ENCODE data around the gene OR51T1. TPM values are rescaled to one million over a fixed set of nuclear protein-coding genes. Genes with fewer than 3 reads are reported as not detected.

Gene OR51T1
- polyA plus RNA-seq, 1 of the 3 experiments (the other 2 are of a cell fraction), result not detected

DNA sequence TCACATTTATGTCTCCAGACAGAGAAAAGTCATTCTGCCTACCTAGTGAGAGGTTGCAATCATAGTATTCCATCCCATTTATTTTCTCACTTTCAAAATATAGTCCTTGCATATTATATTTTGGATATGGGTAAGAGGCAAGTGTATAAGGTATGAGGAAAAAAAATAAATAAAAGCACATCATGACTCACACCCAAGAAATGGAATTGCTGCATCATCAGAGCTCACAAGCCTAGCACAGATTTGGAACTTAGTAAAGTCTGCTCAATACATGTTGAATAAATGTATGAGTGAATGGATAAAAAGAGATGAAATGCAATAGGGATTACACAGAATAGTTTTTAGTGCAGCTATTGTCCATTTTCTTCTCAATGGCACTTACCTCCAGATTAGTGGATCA, 44.9 kb downstream of the OR51T1 start:
- Histone ChIP-seq H3K9ac (no peak overlapping the region), H3K27me3 (ENCODE audit: insufficient read depth) (no peaks in the 10 kb centered on the region), H3K27ac (ENCODE audit: low read depth in 2 of 2, low read length in 1 of 2) (no peak overlapping the region), H3K79me2 (ENCODE audit: insufficient read depth) (no peaks in the 10 kb centered on the region), H3K4me3 (ENCODE audit: low read depth in 2 of 2, low read length in 1 of 2) (no peak overlapping the region), H2AFZ (ENCODE audit: low read depth) (no peak overlapping the region), H3K4me2 (no peak overlapping the region), H4K20me1 (ENCODE audit: insufficient read depth) (no peaks in the 10 kb centered on the region), H3K4me1 (ENCODE audit: control insufficient read depth in 1 of 2, insufficient read depth in 2 of 2, low read depth in 1 of 2, low read length in 1 of 2) (no peaks in the 10 kb centered on the region), H3K9me2 (no peaks in the 10 kb centered on the region), H3F3A (replicated peaks; ENCODE audit: insufficient read depth) (no peaks in the 10 kb centered on the region), H3K36me3 (replicated peaks in 1 of 2; ENCODE audit: control insufficient read depth in 1 of 2, insufficient read depth in 2 of 2, low read length in 1 of 2) (no peaks in the 10 kb centered on the region), H3K9me3 (no peaks in the 10 kb centered on the region)
- TF ChIP-seq RCOR1 (IDR thresholded peaks at IDR 0.05; ENCODE audit: low read length) (no peak), FOXJ3 (CRISPR knock-in tag; IDR thresholded peaks at IDR 0.05) (no peak), MXI1 (IDR thresholded peaks at IDR 0.05; ENCODE audit: low read depth, low read length) (no peak), TEAD4 (IDR thresholded peaks at IDR 0.05; ENCODE audit: borderline replicate concordance, insufficient read depth) (no peak), JUND (IDR thresholded peaks at IDR 0.05) (no peak), ELF1 (IDR thresholded peaks at IDR 0.05) (no peak), CHD2 (IDR thresholded peaks at IDR 0.05; ENCODE audit: low read length, partially characterized antibody) (no peak), EZH2phosphoT487 (IDR thresholded peaks at IDR 0.05; ENCODE audit: borderline replicate concordance, low read depth) (no peak), NRF1 (IDR thresholded peaks at IDR 0.05; ENCODE audit: low read depth, low read length) (no peak), RAD21 (IDR thresholded peaks at IDR 0.05; ENCODE audit: low read length) (no peak), EP300 (IDR thresholded peaks at IDR 0.05; ENCODE audit: borderline replicate concordance in 1 of 2, low read depth in 1 of 2, low read length in 1 of 2) (no peak)
- TF ChIP-seq, protein P1, sequence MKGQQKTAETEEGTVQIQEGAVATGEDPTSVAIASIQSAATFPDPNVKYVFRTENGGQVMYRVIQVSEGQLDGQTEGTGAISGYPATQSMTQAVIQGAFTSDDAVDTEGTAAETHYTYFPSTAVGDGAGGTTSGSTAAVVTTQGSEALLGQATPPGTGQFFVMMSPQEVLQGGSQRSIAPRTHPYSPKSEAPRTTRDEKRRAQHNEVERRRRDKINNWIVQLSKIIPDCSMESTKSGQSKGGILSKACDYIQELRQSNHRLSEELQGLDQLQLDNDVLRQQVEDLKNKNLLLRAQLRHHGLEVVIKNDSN (IDR thresholded peaks at IDR 0.05; ENCODE audit: borderline replicate concordance, low read depth), result no peak
- TF ChIP-seq, protein P2, sequence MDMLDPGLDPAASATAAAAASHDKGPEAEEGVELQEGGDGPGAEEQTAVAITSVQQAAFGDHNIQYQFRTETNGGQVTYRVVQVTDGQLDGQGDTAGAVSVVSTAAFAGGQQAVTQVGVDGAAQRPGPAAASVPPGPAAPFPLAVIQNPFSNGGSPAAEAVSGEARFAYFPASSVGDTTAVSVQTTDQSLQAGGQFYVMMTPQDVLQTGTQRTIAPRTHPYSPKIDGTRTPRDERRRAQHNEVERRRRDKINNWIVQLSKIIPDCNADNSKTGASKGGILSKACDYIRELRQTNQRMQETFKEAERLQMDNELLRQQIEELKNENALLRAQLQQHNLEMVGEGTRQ (IDR thresholded peaks at IDR 0.05; ENCODE audit: borderline replicate concordance, low read depth, low read length), result no peak
- TF ChIP-seq, protein P3, sequence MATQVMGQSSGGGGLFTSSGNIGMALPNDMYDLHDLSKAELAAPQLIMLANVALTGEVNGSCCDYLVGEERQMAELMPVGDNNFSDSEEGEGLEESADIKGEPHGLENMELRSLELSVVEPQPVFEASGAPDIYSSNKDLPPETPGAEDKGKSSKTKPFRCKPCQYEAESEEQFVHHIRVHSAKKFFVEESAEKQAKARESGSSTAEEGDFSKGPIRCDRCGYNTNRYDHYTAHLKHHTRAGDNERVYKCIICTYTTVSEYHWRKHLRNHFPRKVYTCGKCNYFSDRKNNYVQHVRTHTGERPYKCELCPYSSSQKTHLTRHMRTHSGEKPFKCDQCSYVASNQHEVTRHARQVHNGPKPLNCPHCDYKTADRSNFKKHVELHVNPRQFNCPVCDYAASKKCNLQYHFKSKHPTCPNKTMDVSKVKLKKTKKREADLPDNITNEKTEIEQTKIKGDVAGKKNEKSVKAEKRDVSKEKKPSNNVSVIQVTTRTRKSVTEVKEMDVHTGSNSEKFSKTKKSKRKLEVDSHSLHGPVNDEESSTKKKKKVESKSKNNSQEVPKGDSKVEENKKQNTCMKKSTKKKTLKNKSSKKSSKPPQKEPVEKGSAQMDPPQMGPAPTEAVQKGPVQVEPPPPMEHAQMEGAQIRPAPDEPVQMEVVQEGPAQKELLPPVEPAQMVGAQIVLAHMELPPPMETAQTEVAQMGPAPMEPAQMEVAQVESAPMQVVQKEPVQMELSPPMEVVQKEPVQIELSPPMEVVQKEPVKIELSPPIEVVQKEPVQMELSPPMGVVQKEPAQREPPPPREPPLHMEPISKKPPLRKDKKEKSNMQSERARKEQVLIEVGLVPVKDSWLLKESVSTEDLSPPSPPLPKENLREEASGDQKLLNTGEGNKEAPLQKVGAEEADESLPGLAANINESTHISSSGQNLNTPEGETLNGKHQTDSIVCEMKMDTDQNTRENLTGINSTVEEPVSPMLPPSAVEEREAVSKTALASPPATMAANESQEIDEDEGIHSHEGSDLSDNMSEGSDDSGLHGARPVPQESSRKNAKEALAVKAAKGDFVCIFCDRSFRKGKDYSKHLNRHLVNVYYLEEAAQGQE (IDR thresholded peaks at IDR 0.05; ENCODE audit: low read depth, low read length), result no peak
- ChIA-PET CTCF (no interaction called here), POLR2A (no interaction called here)
- no peak for DNase-seq

Other genes with a start within 250 kb of the OR51T1 start
- not detected in 2 replicates for gene OR51D1, start 244.4 kb upstream of the OR51T1 start, polyA plus RNA-seq (2012; rRNA removed)
- gene OR51E1, start 237.9 kb upstream of the OR51T1 start, polyA plus RNA-seq (2012; rRNA removed), result not detected in 2 replicates
- 0.03 TPM in 1 of 2 replicates, not detected in the other for gene OR51E2, start 184.0 kb upstream of the OR51T1 start, polyA plus RNA-seq (2012; rRNA removed)
- gene MMP26, start 177.1 kb upstream of the OR51T1 start, polyA plus RNA-seq (2012; rRNA removed), result not detected in 2 replicates
- not detected in 2 replicates for gene OR51F1, start 112.0 kb upstream of the OR51T1 start, polyA plus RNA-seq (2012; rRNA removed)
- gene OR52R1, start 77.5 kb upstream of the OR51T1 start, polyA plus RNA-seq (2012; rRNA removed), result not detected in 2 replicates
- gene OR51F2, start 60.6 kb upstream of the OR51T1 start, polyA plus RNA-seq (2012; rRNA removed), result not detected in 2 replicates
- not detected in 2 replicates for gene OR51S1, start 32.7 kb upstream of the OR51T1 start, polyA plus RNA-seq (2012; rRNA removed)
- gene OR51A7, start 21.9 kb downstream of the OR51T1 start, polyA plus RNA-seq (2012; rRNA removed), result not detected in 2 replicates
- not detected in 2 replicates for gene OR51G2, start 37.5 kb downstream of the OR51T1 start, polyA plus RNA-seq (2012; rRNA removed)
- not detected in 2 replicates for gene OR51G1, start 42.4 kb downstream of the OR51T1 start, polyA plus RNA-seq (2012; rRNA removed)
- not detected in 2 replicates for gene OR51A4, start 65.7 kb downstream of the OR51T1 start, polyA plus RNA-seq (2012; rRNA removed)
- gene OR51A2, start 73.8 kb downstream of the OR51T1 start, polyA plus RNA-seq (2012; rRNA removed), result not detected in 2 replicates
- not detected in 2 replicates for gene OR51L1, start 113.0 kb downstream of the OR51T1 start, polyA plus RNA-seq (2012; rRNA removed)
- gene OR52J3, start 164.6 kb downstream of the OR51T1 start, polyA plus RNA-seq (2012; rRNA removed), result not detected in 2 replicates
- not detected in 2 replicates for gene OR52E2, start 177.7 kb downstream of the OR51T1 start, polyA plus RNA-seq (2012; rRNA removed)
- gene OR52E1, start 187.7 kb downstream of the OR51T1 start, polyA plus RNA-seq (2012; rRNA removed), result not detected in 2 replicates